Stimulated activated CD4-positive, alpha-beta T cell treated with anti-CD3 and anti-CD28 coated beads, Interleukin-12 subunit alpha, Interleukin-12 subunit beta, amount 100 ng/mL, for 4 hours (primary cell): ENCODE results near the gene GPR55.

Experiments used
- DNase-seq: peaks from one replicate; pipeline ENCODE4 v3.0.0-alpha.2; 2020

The GPR55 gene

DNA sequence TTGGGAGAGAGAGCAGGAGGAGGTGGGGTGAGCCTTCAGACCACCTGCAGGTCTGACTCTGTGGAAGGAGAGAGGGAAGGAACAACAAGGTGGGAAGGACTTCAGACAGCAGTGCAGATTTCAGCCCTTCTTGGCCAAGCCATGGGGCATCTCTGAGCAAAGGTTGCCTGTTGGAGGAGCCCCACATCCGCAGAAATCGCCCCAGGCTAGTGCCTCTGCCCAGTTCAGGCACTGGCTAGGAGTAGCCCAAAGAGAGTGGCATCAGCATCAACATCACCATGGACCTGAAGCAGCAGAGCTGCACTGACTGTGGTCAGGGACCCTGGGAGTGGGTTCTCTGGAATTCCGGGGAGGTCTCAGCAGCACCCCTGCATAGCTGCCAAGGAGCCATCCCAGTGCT lies 10.2 kb downstream of the GPR55 start:
- DNase-seq: no peak

DNA sequence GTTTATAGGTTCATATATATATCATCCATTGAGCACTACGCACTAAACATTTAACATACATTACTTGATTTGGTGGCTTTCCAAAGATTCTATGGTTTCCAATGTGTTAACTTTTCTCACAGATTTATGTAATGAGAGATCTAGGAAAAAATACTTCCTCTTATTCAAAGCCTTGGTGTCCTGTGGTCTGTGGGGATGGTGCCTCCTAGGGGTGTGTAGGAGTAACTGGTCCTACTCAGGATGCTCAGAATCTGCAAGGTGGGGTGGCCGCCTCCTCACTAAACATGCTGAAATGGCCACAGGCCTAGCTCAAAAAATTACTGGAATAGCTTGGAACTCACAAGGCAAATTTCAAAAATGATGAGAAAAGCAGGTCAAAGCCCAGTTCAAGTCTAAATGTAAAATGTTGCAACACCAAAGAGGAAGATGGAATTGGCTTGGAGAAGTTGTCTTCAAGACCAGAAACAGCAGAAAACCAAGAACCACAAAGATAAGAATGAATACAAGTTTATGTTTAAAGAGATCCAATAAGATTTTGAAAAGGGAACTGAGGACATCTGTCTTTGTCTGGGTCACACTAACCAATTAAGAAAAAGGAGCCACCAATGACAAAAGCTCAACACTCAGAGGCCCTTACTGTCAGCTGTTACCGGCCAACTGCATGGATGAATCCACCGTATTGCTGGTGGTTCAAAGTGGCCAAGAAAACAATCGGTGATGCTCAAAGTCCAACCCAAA lies 11.5 kb downstream of the GPR55 start:
- no peak for DNase-seq

GRCh38 chr2:230912724-230913123 lies 12.3 kb downstream of the GPR55 start:
- no peak for DNase-seq

GRCh38 chr2:230912046-230912445 lies 13.0 kb downstream of the GPR55 start:
- no peak for DNase-seq

DNA sequence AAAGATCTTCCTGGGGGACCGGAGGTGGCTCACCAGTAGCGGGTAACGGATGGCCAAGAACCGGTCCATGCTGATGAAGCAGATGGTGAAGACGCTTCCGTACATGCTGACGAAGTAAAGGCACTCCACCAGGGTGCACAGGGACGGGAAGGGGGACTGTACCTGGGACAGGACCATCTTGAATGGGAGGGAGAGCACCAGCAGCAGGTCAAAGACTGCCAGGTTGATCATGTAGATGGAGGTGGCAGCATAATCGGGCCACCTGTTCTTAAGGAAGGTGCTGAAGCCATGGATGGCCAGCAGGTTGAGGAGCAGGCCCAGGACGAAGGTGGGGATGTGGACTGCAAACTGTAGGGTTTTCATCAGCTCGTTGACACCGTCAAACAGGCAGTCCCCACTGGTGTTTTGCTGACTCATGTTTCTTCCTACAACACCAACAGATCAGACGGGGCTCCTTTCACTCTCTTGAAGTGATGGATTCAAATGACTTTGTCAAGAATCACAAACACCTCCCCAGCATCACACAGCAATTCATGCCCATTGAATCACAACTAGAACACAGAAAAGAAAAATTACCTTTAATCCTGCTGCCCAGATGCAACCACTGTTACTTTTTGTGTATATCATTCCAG lies 14.4 kb downstream of the GPR55 start:
- DNase-seq: no peak

DNA sequence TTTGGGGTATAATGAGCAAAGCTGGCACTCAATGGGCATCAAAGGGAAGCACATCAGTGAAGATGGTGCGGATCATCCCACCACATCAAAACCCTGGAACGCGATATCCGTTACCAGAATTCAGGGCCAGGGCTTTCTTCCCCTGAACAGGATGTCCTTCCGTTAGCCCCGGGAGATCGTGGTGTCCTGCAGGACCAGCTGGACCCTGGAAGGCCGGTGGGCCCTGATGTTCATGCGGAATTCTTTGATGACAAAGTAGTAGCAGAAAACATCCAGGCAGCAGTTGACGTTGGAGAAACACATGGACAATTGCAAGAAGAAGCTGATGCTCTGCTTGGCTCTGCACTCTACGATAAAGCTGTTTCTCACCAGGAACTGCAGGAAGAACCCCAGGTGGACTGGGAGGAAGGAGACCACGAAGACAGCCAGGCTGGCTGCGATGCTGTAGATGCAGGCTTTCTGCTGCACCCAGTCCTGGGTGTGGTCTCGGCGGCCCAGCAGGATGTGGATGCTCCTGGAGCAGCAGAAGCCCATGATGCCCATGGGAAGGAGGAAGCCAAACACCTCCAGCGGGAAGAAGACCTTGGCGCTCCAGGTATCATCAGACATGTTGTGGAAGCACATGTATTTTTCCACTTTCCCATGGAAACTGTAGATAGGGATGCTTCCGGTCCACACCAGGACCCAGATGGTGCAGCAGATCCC lies 15.0 kb downstream of the GPR55 start:
- no peak for DNase-seq

DNA sequence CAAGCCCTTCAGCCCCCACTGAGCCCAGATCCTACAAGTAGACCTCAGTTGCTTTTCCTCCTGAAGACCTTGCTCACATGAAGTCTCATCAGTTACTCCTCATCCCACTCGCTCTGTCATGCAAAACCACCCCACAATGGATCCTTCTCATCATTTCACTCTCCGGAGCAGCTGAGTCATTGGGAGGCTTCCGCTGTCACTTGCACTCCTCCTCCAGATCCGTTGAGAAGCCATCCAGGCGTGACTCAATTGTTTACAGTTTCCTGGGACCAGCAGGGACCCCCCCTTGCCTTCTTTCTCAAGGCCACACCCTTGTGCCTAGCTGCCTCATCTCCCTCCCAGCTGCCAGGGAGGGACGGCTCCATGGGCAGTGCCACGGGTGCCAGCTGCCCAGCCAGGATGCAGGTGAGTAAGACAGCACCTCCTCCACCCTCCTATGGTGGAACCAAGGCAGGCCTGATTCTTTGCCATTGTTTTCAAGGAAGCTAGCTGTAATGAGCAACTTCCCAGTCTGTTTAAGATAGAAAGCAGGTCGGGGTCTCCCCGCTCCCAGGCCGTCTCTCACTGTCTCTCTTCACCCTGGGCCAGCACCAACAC lies 16.3 kb downstream of the GPR55 start:
- DNase-seq: peak; percentile 47

DNA sequence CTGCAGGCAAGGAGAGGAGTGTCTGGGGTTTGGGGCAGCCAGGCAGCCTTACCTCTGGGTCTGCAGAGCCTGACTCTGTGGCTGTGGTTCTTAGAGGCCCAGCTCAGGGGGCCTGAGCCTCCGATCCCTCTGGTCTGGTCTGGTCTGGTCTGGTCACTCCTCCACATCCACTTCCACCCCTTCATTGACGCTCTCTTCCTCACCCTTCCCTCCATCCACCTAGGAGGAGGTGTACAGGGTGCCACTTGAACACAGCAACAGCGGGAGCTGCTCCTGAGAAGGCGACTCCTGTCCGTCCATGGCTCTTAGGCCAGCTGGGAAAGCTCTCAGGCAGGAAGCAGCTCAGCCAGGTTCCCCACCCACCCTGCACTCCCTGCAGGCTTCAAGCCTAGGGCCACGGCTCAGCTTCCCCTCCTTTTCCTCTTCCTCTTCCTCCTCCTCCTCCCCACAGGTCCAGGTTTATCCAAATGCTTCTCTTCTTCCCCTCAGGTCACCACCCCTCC lies 16.9 kb downstream of the GPR55 start:
- no peak for DNase-seq

GRCh38 chr2:230907361-230908091 lies 17.5 kb downstream of the GPR55 start:
- DNase-seq: no peak

GRCh38 chr2:230906471-230907230 lies 18.4 kb downstream of the GPR55 start:
- DNase-seq: no peak

DNA sequence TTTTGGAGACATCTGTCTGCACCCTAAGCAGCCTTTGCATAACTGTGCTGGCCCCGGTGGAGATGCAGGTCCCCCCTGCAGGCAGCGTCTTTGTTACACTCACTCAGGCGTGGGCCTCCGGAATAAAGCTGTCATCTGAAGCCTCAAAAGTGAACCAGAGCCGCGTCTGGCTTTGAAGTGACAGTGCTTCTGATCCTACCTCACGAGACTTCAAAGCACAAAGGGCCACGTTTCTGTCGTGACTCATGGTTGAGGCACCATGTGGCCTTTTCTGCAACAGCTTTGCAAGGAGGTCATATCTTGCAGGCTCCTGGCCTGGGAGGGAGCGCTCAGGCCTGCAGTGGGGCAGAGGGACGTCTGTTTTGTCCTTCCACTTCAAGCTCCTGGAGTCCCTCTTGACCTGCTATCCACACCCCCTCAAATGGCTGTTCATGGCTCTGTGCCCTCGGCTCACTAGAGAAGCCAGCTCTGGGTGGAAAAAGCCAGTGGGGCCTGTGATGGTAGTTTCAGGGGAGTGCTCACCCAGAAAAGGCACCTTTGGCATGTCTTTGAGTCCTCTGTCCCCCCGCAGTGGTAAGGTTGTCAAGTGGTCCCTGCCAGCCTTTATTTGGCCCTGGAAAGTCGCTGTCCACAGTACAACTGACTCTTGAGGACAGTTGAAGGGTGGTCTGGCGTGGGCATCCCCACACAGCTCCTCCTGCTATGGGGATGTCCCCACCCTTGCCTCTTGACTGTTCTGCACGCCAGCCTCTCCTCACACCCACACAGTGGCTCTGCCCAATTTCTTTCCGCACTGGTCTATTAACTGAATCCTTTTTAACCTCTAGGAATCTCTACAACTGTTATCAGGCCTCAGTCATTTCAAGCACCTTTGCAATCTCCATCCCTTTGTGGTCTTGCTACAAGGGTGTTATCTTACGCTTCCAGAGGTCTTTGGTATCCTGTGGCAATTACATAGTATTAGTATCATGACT lies 19.3 kb downstream of the GPR55 start:
- peak; percentile 81 for DNase-seq

- DNase-seq: no peak
Observed at GRCh38 chr2:230904856-230905447, 20.1 kb downstream of the GPR55 start.

DNA sequence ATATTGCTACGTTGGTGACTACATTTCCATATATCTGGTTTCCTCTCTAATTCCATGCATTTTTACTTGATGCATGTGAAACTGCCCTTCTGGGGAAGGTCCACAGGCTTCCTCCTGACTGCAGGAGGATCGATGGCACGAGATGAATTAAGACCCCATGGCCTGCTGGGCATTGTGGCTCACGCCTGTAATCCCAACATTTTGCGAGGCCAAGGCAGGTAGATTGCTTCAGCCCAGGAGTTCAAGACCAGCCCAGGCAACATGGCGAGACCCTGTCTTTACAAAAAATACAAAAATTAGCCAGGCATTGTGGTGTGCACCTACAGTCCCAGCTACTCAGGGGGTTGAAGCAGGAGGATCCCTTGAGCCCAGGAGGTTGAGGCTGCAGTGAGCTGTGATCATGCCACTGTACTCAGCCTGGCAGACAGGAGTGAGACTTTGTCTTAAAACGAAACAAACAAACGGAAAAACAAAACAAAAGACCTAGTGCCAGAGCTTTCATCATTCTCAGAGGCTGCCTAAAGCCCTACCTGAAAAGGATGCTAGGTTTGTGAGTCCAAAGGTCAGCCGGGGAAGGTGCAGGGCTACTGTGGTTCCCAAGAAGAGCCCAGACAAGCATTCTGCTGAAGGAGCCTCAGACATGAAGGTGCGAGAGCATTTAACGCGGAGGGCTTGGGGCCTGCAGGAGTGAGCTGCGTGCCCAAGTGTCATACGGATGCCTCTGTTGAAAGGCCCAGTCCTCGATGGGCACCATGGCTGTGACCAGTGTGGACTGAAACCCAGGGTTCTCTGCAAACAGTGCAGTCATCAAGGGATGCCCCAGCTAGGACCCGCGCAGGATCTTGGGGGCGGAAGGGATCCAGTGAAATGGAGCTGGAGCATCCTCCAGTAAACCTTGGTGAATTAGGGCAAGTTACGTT lies 21.6 kb downstream of the GPR55 start:
- no peak for DNase-seq

- DNase-seq: peak; percentile 58
Observed at GRCh38 chr2:230902180-230902899, 22.7 kb downstream of the GPR55 start.

DNA sequence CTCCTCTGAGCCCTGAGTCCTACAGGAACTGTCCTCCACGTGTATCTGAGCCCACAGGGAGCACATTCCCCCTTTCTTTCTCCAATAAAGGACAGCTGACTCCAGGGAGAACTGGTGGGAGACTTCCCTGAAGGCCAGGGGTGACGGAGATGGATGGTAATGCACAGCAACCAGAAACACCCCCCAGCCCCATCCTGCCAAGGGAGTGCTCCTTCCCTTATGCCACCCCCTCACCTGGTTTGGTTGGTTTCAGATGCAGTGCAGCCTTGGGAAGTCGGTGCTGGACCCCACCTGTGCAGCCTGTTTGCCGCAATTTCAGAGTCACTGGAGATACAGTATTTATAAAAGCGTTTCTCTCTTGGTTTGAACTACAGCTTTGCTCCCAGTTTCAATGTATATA lies 24.0 kb downstream of the GPR55 start:
- DNase-seq: no peak

GRCh38 chr2:230900336-230900995 lies 24.6 kb downstream of the GPR55 start:
- DNase-seq: no peak

- peak; percentile 37 for DNase-seq
Observed at GRCh38 chr2:230899786-230900185, 25.3 kb downstream of the GPR55 start.

GRCh38 chr2:230899287-230899686 lies 25.8 kb downstream of the GPR55 start:
- DNase-seq: no peak
